HG03175 (cell line): Measurements from ENCODE around the gene MARS1.
"Not testable (repeated sequence)": the region's sequence is repeated elsewhere in the genome, so short reads cannot be mapped to it uniquely, and the experiment has no call there.

Experiments used
- ATAC-seq: cut with Tn5 transposase; IDR thresholded peaks from one replicate; pipeline ENCODE4 v1.9.1; 2021; ENCODE audit warnings: mild to moderate bottlenecking, moderate library complexity; ENCODE audit not compliant: unreplicated experiment

Gene MARS1

GRCh38 chr12:57489157-57489641 is 1.3 kb downstream of the MARS1 start:
- ATAC-seq: no peak

GRCh38 chr12:57490126-57490525 is 2.3 kb downstream of the MARS1 start:
- ATAC-seq: no peak

- ATAC-seq: no peak
Observed at GRCh38 chr12:57491393-57492280, 3.8 kb downstream of the MARS1 start.

- ATAC-seq: not testable (repeated sequence)
Observed at GRCh38 chr12:57495051-57495701, 7.3 kb downstream of the MARS1 start.

- ATAC-seq: no peak
Observed at GRCh38 chr12:57496822-57497221, 9.0 kb downstream of the MARS1 start.

GRCh38 chr12:57497223-57498131 is 9.6 kb downstream of the MARS1 start:
- ATAC-seq: no peak

- ATAC-seq: no peak
Observed at GRCh38 chr12:57498132-57498502, 10.2 kb downstream of the MARS1 start.

- no peak for ATAC-seq
Observed at GRCh38 chr12:57498571-57498970, 10.7 kb downstream of the MARS1 start.

- ATAC-seq: no peak
Observed at GRCh38 chr12:57500213-57500612, 12.3 kb downstream of the MARS1 start.

GRCh38 chr12:57502311-57502969 is 14.6 kb downstream of the MARS1 start:
- not testable (repeated sequence) for ATAC-seq

GRCh38 chr12:57506541-57506940 is 18.7 kb downstream of the MARS1 start:
- ATAC-seq: not testable (repeated sequence)

GRCh38 chr12:57507796-57508195 is 19.9 kb downstream of the MARS1 start:
- ATAC-seq: not testable (repeated sequence)

GRCh38 chr12:57511161-57511560 is 23.3 kb downstream of the MARS1 start:
- no peak for ATAC-seq

GRCh38 chr12:57511588-57512325 is 23.9 kb downstream of the MARS1 start:
- no peak for ATAC-seq

- no peak for ATAC-seq
Observed at GRCh38 chr12:57512665-57513064, 24.8 kb downstream of the MARS1 start.

- no peak for ATAC-seq
Observed at GRCh38 chr12:57513266-57513665, 25.4 kb downstream of the MARS1 start.

GRCh38 chr12:57513677-57514076 is 25.8 kb downstream of the MARS1 start:
- not testable (repeated sequence) for ATAC-seq

- ATAC-seq: not testable (repeated sequence)
Observed at GRCh38 chr12:57514246-57514645, 26.4 kb downstream of the MARS1 start.

- ATAC-seq: no peak
Observed at GRCh38 chr12:57514720-57515407, 27.0 kb downstream of the MARS1 start.
